Measurements from ENCODE around the gene TCF7L2.

TCF7L2 gene

GRCh38 chr10:113042868-113043267, 92.8 kb downstream of the TCF7L2 start:
- in situ Hi-C loops (cut with HindIII; ENCODE audit: low sequenced_read_pairs) = no loop called here

GRCh38 chr10:113044016-113044755, 94.1 kb downstream of the TCF7L2 start:
- in situ Hi-C loops (cut with HindIII; ENCODE audit: low sequenced_read_pairs) = no loop called here

GRCh38 chr10:113045147-113046055, 95.4 kb downstream of the TCF7L2 start:
- in situ Hi-C loops (cut with HindIII; ENCODE audit: low sequenced_read_pairs) = no loop called here

GRCh38 chr10:113047151-113047550, 97.1 kb downstream of the TCF7L2 start:
- in situ Hi-C loops (cut with HindIII; ENCODE audit: low sequenced_read_pairs) = no loop called here

GRCh38 chr10:113047605-113047962, 97.5 kb downstream of the TCF7L2 start:
- in situ Hi-C loops (cut with HindIII; ENCODE audit: low sequenced_read_pairs) = no loop called here

GRCh38 chr10:113047963-113048781, 98.1 kb downstream of the TCF7L2 start:
- in situ Hi-C loops (cut with HindIII; ENCODE audit: low sequenced_read_pairs) = no loop called here

GRCh38 chr10:113049881-113050280, 99.8 kb downstream of the TCF7L2 start:
- in situ Hi-C loops (cut with HindIII; ENCODE audit: low sequenced_read_pairs) = no loop called here

GRCh38 chr10:113052076-113052830, 102.2 kb downstream of the TCF7L2 start:
- in situ Hi-C loops (cut with HindIII; ENCODE audit: low sequenced_read_pairs) = no loop called here

GRCh38 chr10:113053091-113053490, 103.0 kb downstream of the TCF7L2 start:
- in situ Hi-C loops (cut with HindIII; ENCODE audit: low sequenced_read_pairs) = no loop called here

- in situ Hi-C loops (cut with HindIII; ENCODE audit: low sequenced_read_pairs) = no loop called here
Observed at GRCh38 chr10:113053881-113054280, 103.8 kb downstream of the TCF7L2 start.

- in situ Hi-C loops (cut with HindIII; ENCODE audit: low sequenced_read_pairs) = loop anchor here (5.0 kb wide), 1 partner anchor 72 kb away; no protein-coding TSS in a partner anchor
Observed at GRCh38 chr10:113055458-113055857, 105.4 kb downstream of the TCF7L2 start.

GRCh38 chr10:113056030-113056429, 106.0 kb downstream of the TCF7L2 start:
- in situ Hi-C loops (cut with HindIII; ENCODE audit: low sequenced_read_pairs) = loop anchor here (5.0 kb wide), 1 partner anchor 71 kb away; no protein-coding TSS in a partner anchor

GRCh38 chr10:113056441-113057021, 106.5 kb downstream of the TCF7L2 start:
- in situ Hi-C loops (cut with HindIII; ENCODE audit: low sequenced_read_pairs) = loop anchor here (5.0 kb wide), 1 partner anchor 71 kb away; no protein-coding TSS in a partner anchor

- in situ Hi-C loops (cut with HindIII; ENCODE audit: low sequenced_read_pairs) = loop anchor here (5.0 kb wide), 1 partner anchor 69 kb away; no protein-coding TSS in a partner anchor
Observed at GRCh38 chr10:113057948-113058522, 108.0 kb downstream of the TCF7L2 start.

GRCh38 chr10:113058523-113059370, 108.7 kb downstream of the TCF7L2 start:
- in situ Hi-C loops (cut with HindIII; ENCODE audit: low sequenced_read_pairs) = loop anchor here (5.0 kb wide), 1 partner anchor 69 kb away; no protein-coding TSS in a partner anchor

GRCh38 chr10:113059371-113059780, 109.3 kb downstream of the TCF7L2 start:
- in situ Hi-C loops (cut with HindIII; ENCODE audit: low sequenced_read_pairs) = loop anchor here (5.0 kb wide), 1 partner anchor 68 kb away; no protein-coding TSS in a partner anchor

- in situ Hi-C loops (cut with HindIII; ENCODE audit: low sequenced_read_pairs) = no loop called here
Observed at GRCh38 chr10:113060201-113061053, 110.4 kb downstream of the TCF7L2 start.
